GM19035 (cell line): Measurements from ENCODE around the gene KCNAB2.
"Not testable (repeated sequence)": the region's sequence is repeated elsewhere in the genome, so short reads cannot be mapped to it uniquely, and the experiment has no call there.

Experiments
- ATAC-seq: cut with Tn5 transposase; IDR thresholded peaks from one replicate; pipeline ENCODE4 v1.9.1; 2021; ENCODE audit not compliant: unreplicated experiment

Gene KCNAB2

GRCh38 chr1:6009120-6010040, 36.3 kb upstream of the KCNAB2 start:
- no peak for ATAC-seq

GRCh38 chr1:6010554-6010953, 35.1 kb upstream of the KCNAB2 start:
- no peak for ATAC-seq

GRCh38 chr1:6011161-6011945, 34.3 kb upstream of the KCNAB2 start:
- ATAC-seq: no peak

- no peak for ATAC-seq
Measured at GRCh38 chr1:6011946-6012258, 33.8 kb upstream of the KCNAB2 start.

GRCh38 chr1:6012529-6013318, 33.0 kb upstream of the KCNAB2 start:
- no peak for ATAC-seq

GRCh38 chr1:6013491-6013890, 32.2 kb upstream of the KCNAB2 start:
- no peak for ATAC-seq

- no peak for ATAC-seq
Measured at GRCh38 chr1:6014130-6014999, 31.3 kb upstream of the KCNAB2 start.

GRCh38 chr1:6016191-6016865, 29.4 kb upstream of the KCNAB2 start:
- no peak for ATAC-seq

- not testable (repeated sequence) for ATAC-seq
Measured at GRCh38 chr1:6017654-6018053, 28.0 kb upstream of the KCNAB2 start.

- ATAC-seq: no peak
Measured at GRCh38 chr1:6019166-6019845, 26.4 kb upstream of the KCNAB2 start.

- ATAC-seq: no peak
Measured at GRCh38 chr1:6022193-6022592, 23.5 kb upstream of the KCNAB2 start.

- no peak for ATAC-seq
Measured at GRCh38 chr1:6023346-6023745, 22.3 kb upstream of the KCNAB2 start.

GRCh38 chr1:6024376-6024775, 21.3 kb upstream of the KCNAB2 start:
- no peak for ATAC-seq

- no peak for ATAC-seq
Measured at GRCh38 chr1:6025269-6026094, 20.2 kb upstream of the KCNAB2 start.

GRCh38 chr1:6026095-6026809, 19.4 kb upstream of the KCNAB2 start:
- peak; percentile 85 for ATAC-seq

GRCh38 chr1:6027591-6027990, 18.1 kb upstream of the KCNAB2 start:
- no peak for ATAC-seq

GRCh38 chr1:6028042-6028850, 17.4 kb upstream of the KCNAB2 start:
- ATAC-seq: no peak
